ENCODE measurements around the gene RGL3.
A peak's percentile ranks its signal among the peaks of the same experiment; 100 is the strongest.
"Not testable (repeated sequence)": the region's sequence is repeated elsewhere in the genome, so short reads cannot be mapped to it uniquely, and the experiment has no call there.

RGL3 gene

DNA sequence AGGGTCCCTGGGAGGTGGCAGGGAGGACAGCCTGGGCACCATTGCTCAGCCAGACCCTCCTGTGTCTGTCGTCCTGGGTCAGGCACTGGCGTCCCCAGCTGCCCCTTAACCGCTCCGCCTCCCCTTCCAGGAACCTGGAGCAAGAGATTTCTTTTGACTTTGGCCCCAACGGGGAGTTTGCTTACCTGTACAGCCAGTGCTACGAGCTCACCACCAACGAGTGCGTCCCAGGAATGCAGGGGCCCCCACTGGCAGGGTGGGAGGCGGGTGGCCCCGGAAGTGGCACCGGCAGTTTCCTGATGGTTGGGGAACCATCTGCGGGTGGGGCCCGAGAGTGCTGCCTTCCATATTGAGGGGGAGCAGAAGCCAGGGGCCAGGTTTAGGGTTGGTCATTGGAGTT lies 29.3 kb upstream of the RGL3 start:
- no peak for DNase-seq

DNA sequence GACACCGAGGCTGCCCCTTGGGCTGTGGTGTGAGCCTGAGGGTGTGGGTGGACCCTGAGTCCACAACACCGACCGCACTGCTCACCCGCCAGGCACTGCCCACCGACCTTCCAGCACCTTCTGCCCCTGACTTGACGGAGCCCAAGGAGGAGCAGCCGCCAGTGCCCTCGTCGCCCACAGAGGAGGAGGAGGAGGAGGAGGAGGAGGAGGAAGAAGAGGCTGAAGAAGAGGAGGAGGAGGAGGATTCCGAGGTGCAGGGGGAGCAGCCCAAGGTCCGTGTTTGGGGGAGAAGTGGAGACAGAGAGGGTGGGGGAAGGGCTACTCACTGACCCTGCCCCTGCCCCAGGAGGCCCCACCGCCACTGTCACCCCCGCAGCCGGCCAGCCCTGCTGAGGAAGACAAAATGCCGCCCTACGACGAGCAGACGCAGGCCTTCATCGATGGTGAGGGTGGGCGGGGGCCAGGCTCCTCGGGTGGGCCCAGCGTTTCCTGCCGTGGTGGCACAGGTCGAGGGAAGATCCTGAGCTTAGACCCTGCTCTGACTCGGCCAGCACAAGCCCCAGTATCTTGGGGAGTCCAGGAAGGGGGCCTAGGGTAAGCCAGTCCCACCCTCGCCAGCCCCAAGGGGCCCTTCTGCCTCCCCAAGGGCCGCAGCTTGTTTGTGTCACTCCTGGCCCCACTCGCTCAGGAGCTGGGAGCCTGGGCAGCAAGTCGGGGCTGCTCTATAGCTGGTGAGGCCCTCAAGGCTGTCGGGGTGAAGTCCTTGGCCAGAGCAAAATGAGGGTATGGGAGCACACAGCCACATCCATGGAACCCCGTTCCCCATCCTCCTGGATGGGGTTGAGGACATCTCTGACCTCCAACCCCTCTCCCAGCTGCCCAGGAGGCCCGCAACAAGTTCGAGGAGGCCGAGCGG lies 28.5 kb upstream of the RGL3 start:
- no peak for DNase-seq

DNA sequence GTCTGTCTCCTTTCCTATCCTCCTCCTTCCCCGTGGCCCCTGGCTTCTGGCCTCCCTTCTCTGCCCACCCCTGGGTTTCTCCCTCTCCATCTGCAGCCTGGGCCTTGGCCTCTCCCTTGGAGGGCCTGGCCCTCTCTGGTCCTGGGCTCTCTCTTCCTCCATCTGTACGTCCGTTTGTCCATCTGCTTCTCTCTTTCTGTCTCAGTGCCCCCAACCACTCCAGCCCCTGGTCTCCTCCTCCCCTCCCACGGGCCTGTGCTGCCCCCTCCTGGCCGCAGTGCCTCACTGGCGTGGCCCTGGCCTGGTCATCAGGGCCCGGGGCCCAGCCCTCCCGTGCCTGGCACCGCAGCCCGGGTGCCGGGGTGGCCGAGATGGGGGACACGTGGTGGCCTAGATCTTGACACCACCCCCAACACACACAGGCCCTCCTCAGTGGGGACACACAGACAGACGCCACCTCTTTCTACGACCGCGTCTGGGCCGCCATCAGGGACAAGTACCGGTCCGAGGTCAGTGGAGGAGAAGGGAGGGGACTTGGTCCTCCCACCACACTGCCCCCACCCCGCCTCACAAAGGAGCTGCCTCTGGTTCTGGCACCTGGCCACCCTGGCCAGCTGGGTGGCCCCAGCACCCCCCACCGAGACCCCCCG lies 27.7 kb upstream of the RGL3 start:
- DNase-seq: peak; percentile 38

DNA sequence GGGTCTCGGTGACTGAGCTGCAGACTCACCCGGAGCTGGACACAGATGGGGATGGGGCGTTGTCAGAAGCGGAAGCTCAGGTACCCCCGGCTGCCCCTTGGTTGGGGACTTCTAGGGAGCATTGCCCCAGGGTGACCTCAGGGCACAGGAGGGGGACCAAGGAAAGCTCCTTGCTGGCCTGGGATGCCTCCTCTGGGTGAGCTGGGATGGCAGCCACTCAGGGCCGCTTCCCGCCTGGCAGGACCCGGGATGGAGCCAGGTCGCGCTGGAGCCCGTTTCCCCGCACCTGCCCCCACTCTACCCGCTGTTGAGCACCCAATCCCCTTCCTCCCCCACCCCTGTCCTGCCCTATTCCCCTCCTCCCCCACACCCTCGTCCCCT lies 27.1 kb upstream of the RGL3 start:
- DNase-seq: no peak

DNA sequence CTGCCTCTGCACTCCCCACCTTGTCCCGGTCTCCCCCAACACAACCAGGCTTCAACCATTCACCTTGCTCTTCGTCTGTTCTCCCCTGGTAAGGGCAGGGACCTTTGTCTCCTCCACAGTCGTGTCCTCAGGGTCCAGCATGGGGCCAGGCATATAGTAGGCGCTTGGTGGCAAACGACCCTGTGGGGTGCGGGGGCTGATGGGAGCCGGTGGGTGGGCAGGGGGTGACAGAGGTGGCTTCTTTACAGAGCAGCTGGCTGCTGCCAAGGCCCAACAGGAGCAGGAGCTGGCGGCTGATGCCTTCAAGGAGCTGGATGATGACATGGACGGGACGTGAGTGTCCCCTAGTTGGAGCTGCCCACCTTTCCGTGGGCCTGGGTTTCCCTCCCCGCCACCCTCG lies 26.0 kb upstream of the RGL3 start:
- DNase-seq: no peak

DNA sequence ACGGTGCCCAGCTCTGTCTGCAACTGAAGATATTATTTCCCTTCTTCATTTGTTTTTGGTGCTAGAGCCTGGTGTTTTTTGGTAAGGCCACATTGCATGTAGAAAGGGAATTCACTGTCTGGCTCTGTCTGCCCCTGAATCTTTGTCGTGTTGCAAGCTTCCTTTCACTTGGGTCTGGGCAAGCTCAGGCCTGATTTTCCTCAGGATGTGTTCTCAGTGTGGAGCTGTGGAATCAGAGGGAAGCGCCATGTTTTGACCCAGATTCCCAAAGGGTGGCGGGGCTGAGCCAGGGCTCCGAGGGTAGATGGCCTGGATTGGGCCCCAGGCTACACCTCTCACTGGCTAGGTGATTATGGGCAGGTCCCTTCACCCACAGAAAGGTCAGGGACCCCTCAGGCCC lies 24.9 kb upstream of the RGL3 start:
- DNase-seq: no peak

DNA sequence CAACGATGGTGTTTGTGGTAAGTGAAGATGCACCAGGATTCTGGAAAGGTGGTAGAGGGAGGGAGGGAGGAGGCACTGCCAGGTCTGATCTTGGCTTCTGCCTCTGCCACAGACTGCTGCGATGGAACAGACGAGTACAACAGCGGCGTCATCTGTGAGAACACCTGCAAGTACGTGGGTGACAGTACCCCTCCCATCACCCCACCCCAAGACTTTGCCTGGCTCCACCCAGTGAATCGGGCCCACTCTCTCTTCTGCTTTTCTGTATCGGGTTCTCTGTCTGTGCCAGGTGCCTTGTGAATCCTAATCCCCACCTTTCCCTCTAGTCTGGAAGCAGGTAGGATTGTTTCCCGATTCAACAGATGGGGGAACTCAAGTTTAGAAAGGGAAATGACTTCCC lies 18.8 kb upstream of the RGL3 start:
- no peak for DNase-seq

DNA sequence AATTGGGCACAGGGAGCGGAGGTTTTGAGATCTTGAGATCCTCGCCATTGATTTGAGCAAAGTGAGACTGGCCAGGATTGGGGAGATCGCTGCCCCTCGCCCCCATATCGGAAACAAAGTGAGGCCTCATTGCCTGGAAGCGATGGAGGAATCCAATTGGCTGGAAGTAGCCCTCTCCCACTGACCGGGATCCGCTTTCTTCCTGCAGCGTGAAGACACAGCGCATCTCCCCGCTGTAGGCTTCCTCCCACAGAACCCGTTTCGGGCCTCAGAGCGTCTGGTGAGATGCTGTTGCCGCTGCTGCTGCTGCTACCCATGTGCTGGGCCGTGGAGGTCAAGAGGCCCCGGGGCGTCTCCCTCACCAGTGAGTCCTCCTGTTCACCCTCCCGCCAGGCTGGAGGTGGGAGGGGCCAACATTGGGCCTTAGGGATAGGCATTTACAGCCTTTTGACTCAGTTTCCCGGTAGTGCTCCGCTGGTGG lies 16.8 kb upstream of the RGL3 start:
- DNase-seq: peak; percentile 42

DNA sequence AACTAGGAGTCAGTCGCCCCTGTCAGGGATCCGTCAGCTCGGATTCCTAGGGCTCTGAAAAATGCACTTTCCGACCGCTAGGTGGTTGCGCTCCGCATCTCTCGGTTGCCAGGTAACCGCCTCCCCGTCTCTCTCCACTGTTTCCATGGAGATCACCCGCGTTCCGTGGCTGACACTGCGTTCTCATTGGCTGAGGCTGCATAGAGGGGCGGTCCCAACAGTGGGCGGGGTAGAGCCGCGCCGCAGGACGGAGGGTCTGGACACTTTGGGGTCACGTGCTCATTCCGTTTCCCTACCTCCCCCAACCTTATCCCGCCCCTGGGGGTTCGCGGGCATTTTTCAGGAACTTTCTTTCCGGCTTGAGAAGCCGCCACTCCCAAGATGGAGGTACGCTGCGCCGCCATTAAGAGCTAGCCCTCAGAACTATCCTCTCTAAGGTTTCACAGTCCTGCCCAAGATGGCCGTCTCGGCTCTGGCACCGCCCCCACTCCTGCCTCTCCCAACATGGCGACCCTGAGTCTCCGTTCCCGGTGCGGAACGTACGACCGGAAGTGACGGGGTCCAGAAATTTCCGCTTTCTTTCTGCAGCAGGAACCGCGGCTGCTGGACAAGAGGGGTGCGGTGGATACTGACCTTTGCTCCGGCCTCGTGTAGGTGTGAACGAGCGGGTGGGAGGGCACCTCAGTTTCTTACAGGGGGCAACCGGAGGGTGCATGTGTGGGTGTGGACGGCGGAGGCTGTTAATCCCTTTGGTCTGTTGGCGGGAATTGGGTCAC lies 16.1 kb upstream of the RGL3 start, which contains the start of the genes ODAD3 and PRKCSH:
Gene ODAD3, minus strand, starts transcription at position 65 of the 776 bp plus-strand sequence. CDS start 105 bp downstream, outside the sequence.
Gene PRKCSH, plus strand, starts transcription at position 579 of the 776 bp plus-strand sequence. CDS start 483 bp downstream, outside the sequence.
- peak; percentile 100 for DNase-seq

DNA sequence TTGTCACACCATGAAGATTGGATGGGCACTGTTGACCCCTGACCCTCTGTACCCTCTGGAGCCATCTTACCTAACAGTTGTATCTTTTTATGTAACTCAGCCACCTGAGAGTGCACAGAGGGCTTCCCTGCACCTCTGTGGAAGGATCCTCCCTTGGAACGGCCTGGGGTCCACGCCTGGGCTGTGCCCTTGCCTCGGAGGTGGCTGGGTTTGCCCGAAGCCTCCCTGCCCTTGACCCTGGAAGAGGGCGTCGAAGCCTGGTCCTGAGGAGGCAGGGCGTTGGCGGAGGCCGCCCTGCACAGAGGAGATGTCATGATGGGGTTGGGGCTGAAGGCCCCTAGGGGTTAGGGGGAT lies 15.6 kb upstream of the RGL3 start:
- no peak for DNase-seq

DNA sequence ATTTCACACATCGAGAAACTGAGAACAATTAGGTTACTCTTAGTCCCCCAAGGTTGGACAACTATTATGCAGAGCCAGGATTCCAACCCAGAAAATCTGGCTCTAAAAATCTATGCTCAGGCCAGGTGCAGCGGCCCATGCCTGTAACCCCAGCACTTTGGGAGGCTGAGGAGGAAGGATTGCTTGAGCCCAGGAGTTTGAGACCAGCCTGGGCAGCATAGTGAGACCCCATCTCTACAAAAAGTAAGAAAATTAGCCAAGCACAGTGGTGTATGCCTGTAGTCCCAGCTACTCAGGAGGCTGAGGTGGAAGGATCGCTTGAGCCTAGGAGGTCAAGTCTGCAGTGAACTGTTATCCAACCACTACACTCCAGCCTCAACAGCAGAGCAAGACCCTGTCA lies 14.4 kb upstream of the RGL3 start:
- not testable (repeated sequence) for DNase-seq

DNA sequence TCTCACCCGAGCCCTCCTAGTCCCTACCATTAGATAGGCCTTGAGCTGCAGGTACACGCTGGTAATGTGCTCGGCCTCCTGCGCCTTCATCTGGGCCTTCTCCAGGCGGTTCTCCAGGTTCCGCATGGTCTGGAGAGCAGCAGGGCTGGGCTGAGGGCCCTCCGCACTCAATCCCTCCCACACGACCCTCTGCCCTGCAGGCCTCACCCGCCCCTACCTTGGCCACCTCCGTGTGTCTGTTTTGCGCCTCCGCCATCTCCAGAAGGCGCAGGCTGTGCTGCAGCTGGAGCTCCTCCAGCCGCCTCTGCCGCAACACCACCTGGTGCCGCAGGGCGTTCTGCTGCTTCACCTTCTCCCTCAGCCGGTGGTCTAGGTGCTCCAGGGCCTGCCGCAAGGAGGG lies 7.5 kb upstream of the RGL3 start:
- no peak for DNase-seq

DNA sequence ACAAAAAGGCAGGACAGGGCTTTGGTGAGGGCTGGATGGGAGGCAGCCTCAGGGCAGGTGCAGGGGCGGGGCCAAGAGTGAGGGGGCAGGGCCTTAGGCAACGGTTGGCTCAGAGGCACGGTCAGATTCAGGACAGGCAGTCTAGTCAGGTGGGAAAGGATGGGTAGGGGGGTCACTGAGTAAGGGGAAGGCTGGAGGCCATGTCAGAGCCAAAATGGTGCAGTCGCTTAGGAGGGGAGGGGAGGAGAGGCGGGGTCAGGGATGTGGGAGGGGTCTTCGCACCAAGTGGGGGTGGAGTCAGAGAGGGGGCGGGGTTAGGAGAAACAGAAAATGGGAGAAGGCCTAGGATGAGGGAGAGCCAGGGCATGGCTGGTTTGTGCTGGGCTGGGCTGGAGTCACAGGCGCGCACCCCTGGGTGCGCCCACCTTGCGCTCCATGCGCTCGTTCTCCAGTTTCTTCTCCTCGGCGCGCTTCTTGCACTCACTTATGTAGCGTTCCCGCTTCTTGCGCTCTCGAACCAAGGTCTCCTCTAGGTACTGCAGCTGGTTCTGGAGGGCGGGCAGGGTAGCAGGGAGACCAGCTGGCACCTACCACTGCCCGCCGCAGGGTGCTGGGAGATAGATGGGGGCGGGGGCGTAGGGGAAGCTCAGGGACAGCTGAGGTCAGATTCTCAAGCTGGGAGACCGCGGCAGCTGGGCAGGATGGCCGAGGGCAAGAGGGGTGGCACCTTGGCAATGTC lies 6.8 kb upstream of the RGL3 start:
- no peak for DNase-seq

DNA sequence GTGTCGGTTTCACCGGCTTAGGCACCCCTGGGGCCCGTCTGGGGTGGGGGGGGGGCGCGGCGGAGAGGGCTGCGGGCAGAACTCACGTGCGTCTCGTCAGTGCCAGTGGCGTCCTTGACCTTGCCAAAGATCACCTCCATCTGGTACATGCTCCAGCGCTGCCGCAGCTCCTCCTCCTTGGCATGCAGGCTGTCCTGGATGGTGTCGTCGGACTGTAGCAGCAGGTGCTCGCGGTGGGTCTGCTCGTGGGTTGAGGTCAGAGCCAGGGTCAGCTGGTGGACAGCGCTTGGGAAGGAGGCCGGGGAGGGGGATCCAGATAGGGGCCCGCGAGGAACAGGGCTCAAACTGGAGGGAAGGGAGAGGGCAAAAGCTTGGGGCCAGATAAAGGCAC lies 4.7 kb upstream of the RGL3 start:
- no peak for DNase-seq

DNA sequence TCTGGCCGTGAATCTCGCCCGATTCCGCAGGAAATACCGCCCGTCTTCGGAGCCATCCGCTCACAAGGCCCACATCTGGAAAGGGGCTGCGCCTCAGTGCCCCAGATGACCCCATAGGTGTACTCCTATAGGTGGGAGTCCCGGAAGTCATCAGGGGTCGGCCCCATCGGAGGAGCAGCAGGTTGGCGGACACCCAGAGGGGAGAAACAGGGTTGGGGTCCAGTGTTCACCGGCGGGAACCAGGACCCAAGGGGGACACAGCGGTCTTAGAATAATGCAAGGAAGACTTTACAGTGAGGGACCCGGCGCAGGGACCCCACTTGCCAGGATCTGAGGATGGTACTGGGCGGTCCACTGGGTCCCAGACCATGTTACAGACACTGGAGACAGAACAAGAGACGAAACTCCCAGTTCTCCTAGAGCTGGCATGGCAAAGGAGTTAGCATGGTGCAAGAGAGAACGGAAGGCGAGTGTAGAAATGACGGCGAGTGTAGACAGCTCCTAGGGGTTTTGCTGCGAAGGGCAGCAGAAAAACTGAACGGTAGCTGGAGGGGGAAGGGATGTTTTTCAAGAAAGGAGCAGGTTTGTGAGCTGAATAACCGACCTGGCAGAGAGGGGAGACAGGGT lies 4.2 kb upstream of the RGL3 start:
- DNase-seq: no peak

DNA sequence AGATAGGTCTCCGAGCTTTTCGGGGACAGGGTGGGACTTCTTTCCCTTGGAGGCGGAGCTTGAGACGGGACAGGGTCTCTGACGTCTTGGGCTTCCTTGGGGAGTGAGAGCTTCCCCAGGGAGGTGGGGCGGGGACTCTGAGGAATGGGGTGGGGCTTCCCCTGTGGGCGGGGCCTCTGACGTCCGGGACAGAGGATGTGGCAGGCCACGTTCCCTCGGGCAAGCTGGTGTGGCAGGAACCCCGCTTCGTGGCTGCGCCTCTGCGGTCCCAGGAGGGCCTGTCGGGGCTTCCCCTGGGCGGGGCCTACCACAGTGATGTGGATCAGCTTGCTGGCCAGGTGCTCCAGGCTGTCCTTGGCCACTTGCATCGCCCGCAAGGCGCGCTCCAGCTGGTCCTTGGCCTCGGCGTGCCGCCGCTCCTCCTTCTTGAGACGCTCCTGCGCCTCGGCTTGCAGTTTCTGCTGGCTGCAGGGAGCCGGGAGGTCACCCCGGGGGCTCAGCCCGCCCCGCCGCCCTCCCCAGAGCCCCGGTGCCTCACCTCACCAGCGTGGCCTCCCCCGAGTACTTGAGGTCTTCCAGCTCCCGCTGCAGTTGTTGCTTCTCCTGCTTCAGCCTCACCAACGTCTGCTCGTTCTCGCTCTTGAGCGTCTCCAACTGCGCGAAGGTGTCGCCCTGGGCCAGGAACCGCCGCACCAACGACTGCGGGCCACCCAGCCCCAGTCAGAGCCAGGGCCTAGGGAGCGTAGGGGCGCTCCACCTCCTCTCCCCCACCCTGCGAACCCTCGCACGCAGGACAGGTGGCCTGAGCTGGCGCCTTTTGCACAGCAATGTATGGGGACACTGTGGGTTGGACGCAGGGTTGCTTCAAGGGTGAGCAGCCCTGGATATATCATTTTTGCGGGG lies 3.3 kb upstream of the RGL3 start:
- DNase-seq: peak; percentile 73

DNA sequence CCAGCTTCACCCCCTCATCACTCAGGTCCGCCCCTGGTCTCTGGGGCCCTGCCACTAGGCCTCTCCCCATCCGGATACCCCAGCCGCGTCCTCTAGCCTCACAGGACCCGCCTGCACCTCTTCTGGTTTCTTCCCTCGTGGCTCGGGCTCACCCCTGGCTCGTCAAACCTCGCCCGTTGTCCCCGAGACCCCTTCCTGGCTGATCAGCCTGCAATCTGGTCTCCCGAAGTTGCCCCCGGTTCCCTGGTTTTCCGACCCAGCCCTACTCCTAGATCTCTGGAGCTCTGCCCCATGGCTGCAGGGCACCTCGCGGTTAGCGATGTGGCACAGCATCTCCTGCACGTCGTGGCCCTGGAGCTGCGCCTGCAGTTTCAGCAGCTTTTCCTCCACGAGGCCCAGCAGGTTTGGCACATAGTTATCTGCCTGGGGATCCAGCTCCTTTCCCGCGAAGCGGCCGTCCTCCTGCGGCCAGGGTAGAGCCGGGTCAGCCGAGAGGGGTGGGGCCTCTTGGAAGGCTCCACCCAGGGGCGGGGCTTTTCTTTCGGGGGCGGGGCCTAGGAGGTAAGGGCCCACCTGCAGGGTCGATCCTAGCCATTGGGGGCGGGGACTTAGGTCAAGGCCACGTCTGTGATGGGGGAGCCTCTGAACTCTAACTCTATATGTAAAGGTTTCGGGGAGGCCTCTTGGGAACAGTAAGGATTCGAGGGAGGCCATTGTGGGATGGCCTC lies 2.4 kb upstream of the RGL3 start:
- peak; percentile 17 for DNase-seq

DNA sequence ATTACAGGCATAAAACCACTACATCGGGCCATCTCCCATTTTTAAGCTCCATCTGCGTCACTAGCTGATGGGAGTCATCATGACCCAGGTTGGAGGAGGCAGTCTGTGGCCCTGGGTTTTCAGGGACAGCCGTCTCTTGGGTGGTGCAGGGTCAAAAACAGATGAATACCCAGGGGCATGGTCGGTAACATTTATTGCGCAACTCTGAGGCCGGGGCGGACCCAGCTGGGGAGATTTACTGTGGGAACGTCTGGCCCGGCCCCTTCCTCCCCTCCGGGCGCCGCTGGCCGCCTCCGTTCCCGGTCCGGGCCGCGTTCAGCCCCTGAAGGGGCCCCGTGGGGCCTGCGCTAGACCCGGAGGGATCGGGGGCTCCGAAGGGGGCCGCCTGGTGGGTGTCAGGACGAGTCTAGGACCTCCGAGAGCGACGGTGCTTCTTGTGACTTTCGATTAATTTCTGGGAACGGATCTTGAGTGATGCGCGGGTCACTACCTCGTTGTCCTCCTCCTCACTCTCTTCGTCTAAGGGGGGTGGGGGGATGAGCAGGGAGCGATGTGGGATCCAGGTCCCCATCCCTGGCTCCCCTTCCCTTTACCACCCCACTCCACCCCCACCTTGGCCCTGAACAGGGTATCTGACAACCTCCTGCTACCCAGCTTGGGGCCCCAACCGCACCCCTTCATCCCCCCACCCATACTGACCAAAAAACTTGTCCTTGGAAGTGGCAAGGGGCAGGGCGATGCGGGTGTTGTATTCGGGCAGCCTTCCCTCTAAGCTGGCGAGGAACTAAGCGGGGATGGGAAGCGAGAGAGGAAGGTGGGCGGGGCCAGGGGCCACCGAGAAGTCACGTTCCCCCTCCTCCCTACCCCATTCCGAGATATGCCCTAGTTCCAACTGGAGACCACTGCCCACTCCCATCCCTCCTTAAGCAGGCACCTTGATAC lies 1.6 kb upstream of the RGL3 start:
- peak; percentile 34 for DNase-seq

DNA sequence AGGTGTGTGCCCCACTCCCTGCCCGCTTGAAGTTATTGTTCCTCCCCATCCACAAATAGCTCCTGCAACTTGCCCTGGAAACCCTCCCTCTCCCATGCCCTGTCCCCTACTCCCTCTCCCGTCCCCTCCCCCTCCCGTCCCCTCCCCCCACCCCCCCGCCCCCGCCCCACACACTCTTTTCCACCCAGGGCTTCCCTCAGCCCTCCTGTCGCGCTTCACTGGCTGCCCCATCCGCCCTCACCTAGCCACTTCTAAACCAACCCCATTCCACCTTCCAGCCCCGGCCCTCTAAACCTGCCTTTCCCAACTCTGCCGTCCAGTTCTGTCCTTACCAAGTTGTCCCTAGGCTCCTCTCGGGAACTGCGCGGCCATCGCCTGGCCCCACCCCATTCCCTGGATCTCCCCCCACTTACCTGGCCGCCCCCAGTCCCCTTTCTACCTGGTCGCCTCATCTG lies 993 bp downstream of the RGL3 start:
- DNase-seq: no peak

Data from EL (cell line).